PC-3 (cell line): ENCODE data around the gene XPR1. TPM values are rescaled to one million over a fixed set of nuclear protein-coding genes. Genes with fewer than 3 reads are reported as not detected.
"Not testable (repeated sequence)": the region's sequence is repeated elsewhere in the genome, so short reads cannot be mapped to it uniquely, and the experiment has no call there.

Source experiments
- ATAC-seq: fragments of 200-7000 bp; cut with Tn5 transposase; 2 replicates; pipeline ENCODE4 v1.9.1; 2020; ENCODE audit warnings: mild to moderate bottlenecking, moderate library complexity
- BruUV-seq: library from RNA; stranded (reverse); fragments of 400-500 nt; replicated peaks from 2 replicates; lab custom pipeline; 2021; lab: Mats Ljungman, UMichigan
- CTCF ChIA-PET: fragments of 300-600 bp; sonication (Branson Sonifier 250); formaldehyde crosslinking; loops from one replicate; lab custom pipeline; 2022; ENCODE audit warnings: antibody characterized with exemption; lab: Charles Lee
- POLR2A ChIA-PET: fragments of 300-600 bp; sonication (Branson Sonifier 250); formaldehyde crosslinking; loops from one replicate; lab custom pipeline; 2022; ENCODE audit warnings: antibody characterized with exemption; ENCODE audit not compliant: unreplicated experiment; lab: Charles Lee
- DNase-seq: peaks from one replicate; pipeline ENCODE4 v3.0.0-alpha.2; 2015
- H2AFZ ChIP-seq: fragments of 300-600 bp; sonication (generic); 2 replicates; pipeline ENCODE4 v1.6.0; 2016; ENCODE audit warnings: antibody characterized with exemption, low read length
- H3F3A ChIP-seq: fragments of 300-600 bp; sonication (generic); one replicate; pipeline ENCODE4 v1.6.0; 2017; ENCODE audit warnings: antibody characterized with exemption, low read length, control low read depth, mild to moderate bottlenecking; ENCODE audit not compliant: unreplicated experiment
- H3K27ac ChIP-seq: fragments of 300-600 bp; sonication (generic); 2 replicates; pipeline ENCODE4 v1.5.1; 2016; ENCODE audit warnings: mild to moderate bottlenecking, low read length
- H3K27me3 ChIP-seq: fragments of 300-600 bp; sonication (generic); 2 replicates; pipeline ENCODE4 v1.6.1; 2016; ENCODE audit warnings: low read length, mixed read lengths
- H3K36me3 ChIP-seq: fragments of 300-600 bp; sonication (generic); 2 replicates; pipeline ENCODE4 v1.6.1; 2016; ENCODE audit warnings: low read depth, mixed run types, low read length, mixed read lengths
- H3K4me1 ChIP-seq: fragments of 300-600 bp; sonication (generic); 2 replicates; pipeline ENCODE4 v1.5.1; 2016; ENCODE audit warnings: low read length; ENCODE audit not compliant: insufficient read depth
- H3K4me2 ChIP-seq: fragments of 300-600 bp; sonication (generic); 2 replicates; pipeline ENCODE4 v1.6.0; 2016; ENCODE audit warnings: low read length
- H3K4me3 ChIP-seq: fragments of 300-600 bp; sonication (generic); 2 replicates; pipeline ENCODE4 v1.5.1; 2016; ENCODE audit warnings: mild to moderate bottlenecking, low read length, mixed read lengths
- H3K79me2 ChIP-seq: fragments of 300-600 bp; sonication (generic); 2 replicates; pipeline ENCODE4 v1.6.1; 2017; ENCODE audit warnings: low read length, mixed read lengths
- H3K9ac ChIP-seq: fragments of 300-600 bp; sonication (generic); 2 replicates; pipeline ENCODE4 v1.6.0; 2016; ENCODE audit warnings: mild to moderate bottlenecking, low read length
- H3K9me2 ChIP-seq: fragments of 300-600 bp; sonication (generic); replicated peaks from 2 replicates; pipeline ENCODE4 v1.6.1; 2016; ENCODE audit warnings: mixed run types, low read length, mixed read lengths
- H3K9me3 ChIP-seq: fragments of 300-600 bp; sonication (generic); 2 replicates; pipeline ENCODE4 v1.6.1; 2016; ENCODE audit warnings: low read length, mixed read lengths
- H4K20me1 ChIP-seq: fragments of 300-600 bp; sonication (generic); 2 replicates; pipeline ENCODE4 v1.6.1; 2016; ENCODE audit warnings: low read length, mixed read lengths
- EZH2 ChIP-seq: fragments of 300-600 bp; sonication (generic); IDR thresholded peaks from one replicate; pipeline ENCODE4 v1.6.1; 2017; ENCODE audit warnings: antibody characterized with exemption, mild to moderate bottlenecking, low read length; ENCODE audit not compliant: unreplicated experiment
- EZH2phosphoT487 ChIP-seq: fragments of 300-600 bp; sonication (generic); IDR thresholded peaks from 2 replicates; pipeline ENCODE4 v1.6.1; 2018; ENCODE audit warnings: mild to moderate bottlenecking, antibody characterized with exemption, low read length, borderline replicate concordance
- intact Hi-C: fragments of 100-400 bp; cut with micrococcal nuclease; formaldehyde crosslinking; loops from 2 replicates; pipeline ENCODE4 v1.9.0; 2023
- total RNA-seq: library from RNA; depleted of rRNA; stranded (reverse); fragments of >200 nt; gene quantifications from 2 replicates; pipeline ENCODE4 v1.2.3, GENCODE V29; 2014
- TF ChIP-seq, protein P1 (sequence below): fragments of 300-600 bp; sonication (generic); conservative IDR thresholded peaks from 2 replicates; pipeline ENCODE4 v1.5.1; 2017; ENCODE audit warnings: antibody characterized with exemption, low read depth, mild to moderate bottlenecking, low read length

Gene XPR1
- total RNA-seq, 1 experiment from 2014 or later: 8.2 TPM

DNA sequence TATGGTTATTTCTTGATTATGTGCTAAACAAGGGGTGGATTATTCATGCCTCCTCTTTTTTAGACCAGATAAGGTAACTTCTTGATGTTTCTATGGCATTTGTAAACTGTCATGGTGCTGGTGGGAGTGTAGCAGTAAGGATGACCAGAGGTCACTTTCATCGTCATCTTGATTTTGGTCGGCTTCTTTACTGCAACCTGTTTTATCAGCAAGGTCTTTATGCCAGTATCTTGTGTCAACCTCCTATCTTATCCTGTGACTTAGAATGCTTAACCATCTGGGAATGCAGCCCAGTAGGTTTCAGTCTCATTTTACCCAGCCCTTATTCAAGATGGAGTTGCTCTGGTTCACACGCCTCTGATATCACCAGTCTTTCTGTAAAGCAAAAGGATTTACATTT lies 95.9 kb downstream of the XPR1 start:
- H3K4me1 ChIP-seq, intact Hi-C loops, POLR2A ChIA-PET, H3F3A ChIP-seq, H3K4me3 ChIP-seq, H3K27ac ChIP-seq, H3K27me3 ChIP-seq, ATAC-seq, H3K9me3 ChIP-seq, H3K36me3 ChIP-seq, DNase-seq, H2AFZ ChIP-seq, H3K4me2 ChIP-seq, H4K20me1 ChIP-seq, H3K9me2 ChIP-seq, H3K79me2 ChIP-seq, BruUV-seq, H3K9ac ChIP-seq, CTCF ChIA-PET: not testable (repeated sequence)

DNA sequence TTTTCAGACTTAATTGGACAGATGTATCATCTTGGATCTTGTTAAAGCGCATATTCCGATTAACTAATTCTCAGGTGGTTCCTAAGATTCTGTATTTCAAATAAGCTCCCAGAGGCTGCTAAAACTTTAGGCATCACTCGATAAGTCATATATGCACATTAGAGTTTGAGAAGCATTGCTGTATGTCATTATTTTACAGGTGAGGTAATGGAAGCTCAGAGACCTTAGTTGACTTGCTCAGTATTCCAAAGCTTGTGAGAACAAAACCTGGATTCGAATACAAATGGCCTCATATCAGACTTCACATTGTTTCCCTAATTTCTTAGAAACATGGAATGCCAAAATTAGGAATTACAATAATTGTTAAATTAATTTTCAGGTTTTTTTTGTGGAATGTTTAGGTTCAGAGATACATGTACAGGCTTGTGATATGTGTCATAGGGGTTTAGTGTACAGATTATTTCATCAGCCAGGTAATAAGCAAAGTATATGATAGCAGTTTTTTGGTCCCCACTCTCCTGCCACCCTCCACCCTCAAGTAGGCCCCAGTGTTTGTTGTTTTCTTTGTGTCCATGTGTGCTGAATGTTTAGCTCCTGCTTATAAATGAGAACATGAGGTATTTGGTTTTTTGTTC lies 96.8 kb downstream of the XPR1 start:
- ATAC-seq (no peak), DNase-seq (no peak)
- ChIA-PET CTCF (no interaction called here), POLR2A (no interaction called here)
- no TSS peak for BruUV-seq
- Histone ChIP-seq H3K36me3 (no peaks in the 10 kb centered on the region), H3K4me2 (no peak overlapping the region), H3K9me2 (no peaks in the 10 kb centered on the region), H3F3A (no peaks in the 10 kb centered on the region), H3K4me1 (no peaks in the 10 kb centered on the region), H3K79me2 (no peaks in the 10 kb centered on the region), H2AFZ (no peak overlapping the region), H3K9ac (no peak overlapping the region), H3K27me3 (no peaks in the 10 kb centered on the region), H3K9me3 (no peaks in the 10 kb centered on the region), H3K27ac (no peak overlapping the region), H3K4me3 (no peak overlapping the region), H4K20me1 (no peaks in the 10 kb centered on the region)
- intact Hi-C loops: no loop called here
- TF ChIP-seq, protein P1, sequence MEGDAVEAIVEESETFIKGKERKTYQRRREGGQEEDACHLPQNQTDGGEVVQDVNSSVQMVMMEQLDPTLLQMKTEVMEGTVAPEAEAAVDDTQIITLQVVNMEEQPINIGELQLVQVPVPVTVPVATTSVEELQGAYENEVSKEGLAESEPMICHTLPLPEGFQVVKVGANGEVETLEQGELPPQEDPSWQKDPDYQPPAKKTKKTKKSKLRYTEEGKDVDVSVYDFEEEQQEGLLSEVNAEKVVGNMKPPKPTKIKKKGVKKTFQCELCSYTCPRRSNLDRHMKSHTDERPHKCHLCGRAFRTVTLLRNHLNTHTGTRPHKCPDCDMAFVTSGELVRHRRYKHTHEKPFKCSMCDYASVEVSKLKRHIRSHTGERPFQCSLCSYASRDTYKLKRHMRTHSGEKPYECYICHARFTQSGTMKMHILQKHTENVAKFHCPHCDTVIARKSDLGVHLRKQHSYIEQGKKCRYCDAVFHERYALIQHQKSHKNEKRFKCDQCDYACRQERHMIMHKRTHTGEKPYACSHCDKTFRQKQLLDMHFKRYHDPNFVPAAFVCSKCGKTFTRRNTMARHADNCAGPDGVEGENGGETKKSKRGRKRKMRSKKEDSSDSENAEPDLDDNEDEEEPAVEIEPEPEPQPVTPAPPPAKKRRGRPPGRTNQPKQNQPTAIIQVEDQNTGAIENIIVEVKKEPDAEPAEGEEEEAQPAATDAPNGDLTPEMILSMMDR: no peak
- TF ChIP-seq EZH2phosphoT487: no peak
- no peak for TF ChIP-seq EZH2

DNA sequence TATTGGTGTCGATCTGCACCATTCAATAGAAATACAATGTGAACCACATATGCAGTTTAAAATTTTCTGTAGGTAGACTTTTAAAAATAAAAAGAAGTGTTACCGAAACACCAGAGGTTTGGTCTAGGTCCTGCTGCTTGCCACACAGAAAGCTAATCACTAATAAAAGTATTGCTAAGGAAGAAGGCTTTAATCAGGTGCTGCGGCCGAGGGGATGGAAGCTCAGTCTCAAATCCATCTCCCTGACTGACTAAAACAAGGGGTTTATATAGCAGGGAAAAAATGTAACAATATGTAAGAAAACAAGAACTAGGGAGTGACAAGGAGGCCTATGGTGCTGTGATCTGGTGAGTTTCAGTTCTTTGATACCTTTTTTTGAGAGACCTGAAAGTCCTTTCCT lies 99.3 kb downstream of the XPR1 start:
- no peaks in the 10 kb centered on the region for H3K79me2 ChIP-seq
- no peaks in the 10 kb centered on the region for H4K20me1 ChIP-seq
- no peaks in the 10 kb centered on the region for H3F3A ChIP-seq
- intact Hi-C loops: no loop called here
- no peaks in the 10 kb centered on the region for H3K27me3 ChIP-seq
- no peak for TF ChIP-seq EZH2
- TF ChIP-seq EZH2phosphoT487: no peak
- TF ChIP-seq, protein P1: no peak
- CTCF ChIA-PET: no interaction called here
- no peaks in the 10 kb centered on the region for H3K4me1 ChIP-seq
- H3K9me3 ChIP-seq: peaks cover 6% of the 10 kb centered on the region; the same call in 1 of the 2 replicates
- H3K27ac ChIP-seq: no peak overlapping the region
- H3K9me2 ChIP-seq: no peaks in the 10 kb centered on the region
- no peak overlapping the region for H3K4me2 ChIP-seq
- no peak for DNase-seq
- no peak overlapping the region for H3K9ac ChIP-seq
- no peak overlapping the region for H3K4me3 ChIP-seq
- no peaks in the 10 kb centered on the region; the same call in 1 of the 2 replicates for H3K36me3 ChIP-seq
- no peak for ATAC-seq
- H2AFZ ChIP-seq: no peak overlapping the region
- no TSS peak for BruUV-seq
- POLR2A ChIA-PET: no interaction called here
